NCI-H82 treated with DMSO at 0.1 percent for 48 hours (cell line): ENCODE measurements around the gene DLG2.

Source experiments
- DNase-seq: peaks from one replicate; lab custom pipeline; 2025; ENCODE audit not compliant: unreplicated experiment; lab: John Stamatoyannopoulos, UW

DLG2 gene

GRCh38 chr11:84524422-84525051, 1102.6 kb downstream of the DLG2 start:
- no peak for DNase-seq

- no peak for DNase-seq
Measured at GRCh38 chr11:84522331-84522730, 1104.8 kb downstream of the DLG2 start.

GRCh38 chr11:84518631-84519183, 1108.4 kb downstream of the DLG2 start:
- DNase-seq: peak; percentile 14

- DNase-seq: no peak
Measured at GRCh38 chr11:84514436-84514835, 1112.7 kb downstream of the DLG2 start.

- no peak for DNase-seq
Measured at GRCh38 chr11:84503503-84503902, 1123.6 kb downstream of the DLG2 start.

- DNase-seq: no peak
Measured at GRCh38 chr11:84501750-84502149, 1125.4 kb downstream of the DLG2 start.

GRCh38 chr11:84497981-84498411, 1129.1 kb downstream of the DLG2 start:
- no peak for DNase-seq

GRCh38 chr11:84497181-84497580, 1130.0 kb downstream of the DLG2 start:
- no peak for DNase-seq

GRCh38 chr11:84496122-84496521, 1131.0 kb downstream of the DLG2 start:
- DNase-seq: no peak

GRCh38 chr11:84480131-84480530, 1147.0 kb downstream of the DLG2 start:
- DNase-seq: peak; percentile 81

- no peak for DNase-seq
Measured at GRCh38 chr11:84476581-84476980, 1150.6 kb downstream of the DLG2 start.

GRCh38 chr11:84471501-84471900, 1155.6 kb downstream of the DLG2 start:
- no peak for DNase-seq

- DNase-seq: no peak
Measured at GRCh38 chr11:84468235-84468634, 1158.9 kb downstream of the DLG2 start.

- no peak for DNase-seq
Measured at GRCh38 chr11:84465040-84465439, 1162.1 kb downstream of the DLG2 start.

- no peak for DNase-seq
Measured at GRCh38 chr11:84455691-84456090, 1171.5 kb downstream of the DLG2 start.

- DNase-seq: peak; percentile 51
Measured at GRCh38 chr11:84452211-84452610, 1174.9 kb downstream of the DLG2 start.

- DNase-seq: no peak
Measured at GRCh38 chr11:84438565-84438964, 1188.6 kb downstream of the DLG2 start.

GRCh38 chr11:84437071-84437980, 1189.8 kb downstream of the DLG2 start:
- no peak for DNase-seq

GRCh38 chr11:84430661-84431060, 1196.5 kb downstream of the DLG2 start:
- DNase-seq: no peak

GRCh38 chr11:84425673-84426072, 1201.5 kb downstream of the DLG2 start:
- no peak for DNase-seq

GRCh38 chr11:84420271-84420670, 1206.9 kb downstream of the DLG2 start:
- DNase-seq: peak; percentile 12

- peak; percentile 51 for DNase-seq
Measured at GRCh38 chr11:84419616-84420015, 1207.5 kb downstream of the DLG2 start.
